Activated CD4-positive, alpha-beta memory T cell treated with anti-CD3 and anti-CD28 coated beads for 36 hours (primary cell): ENCODE measurements around the gene SRRM3. TPM values are rescaled to one million over a fixed set of nuclear protein-coding genes. Genes with fewer than 3 reads are reported as not detected.

Experiments used
- total RNA-seq, 2 experiments: library from RNA; stranded (reverse); gene quantifications; one replicate each; pipeline ENCODE4 v1.2.3, GENCODE V29; 2021

SRRM3 gene
- total RNA-seq, 2 experiments from 2014 or later = not detected

Other genes starting within 250 kb of the SRRM3 start
- gene TMEM120A, start 207.3 kb upstream of the SRRM3 start, total RNA-seq = 10 to 100 TPM; 24.2 to 25.8 TPM
- 10 to 100 TPM; 37.8 to 40.5 TPM for gene STYXL1, start 153.9 kb upstream of the SRRM3 start, total RNA-seq
- 100 to 1,000 TPM; 259 to 271 TPM for gene MDH2, start 153.8 kb upstream of the SRRM3 start, total RNA-seq
- 100 to 1,000 TPM; 119 to 127 TPM for gene HSPB1, start 100.8 kb downstream of the SRRM3 start, total RNA-seq
- gene YWHAG, start 157.1 kb downstream of the SRRM3 start, total RNA-seq = 100 to 1,000 TPM; 127 TPM
- under 1 TPM; 0.81 to 0.87 TPM for gene SSC4D, start 207.8 kb downstream of the SRRM3 start, total RNA-seq
- gene ZP3, start 223.1 kb downstream of the SRRM3 start, total RNA-seq = 10 to 100 TPM; 19.4 to 20.4 TPM